GM21381 (cell line): ENCODE data around the gene SLC4A9.
A peak's percentile ranks its signal among the peaks of the same experiment; 100 is the strongest.

Experiments
- ATAC-seq: cut with Tn5 transposase; IDR thresholded peaks from one replicate; pipeline ENCODE4 v1.9.1; 2021; ENCODE audit warnings: mild to moderate bottlenecking, moderate library complexity; ENCODE audit not compliant: unreplicated experiment

SLC4A9 gene

DNA sequence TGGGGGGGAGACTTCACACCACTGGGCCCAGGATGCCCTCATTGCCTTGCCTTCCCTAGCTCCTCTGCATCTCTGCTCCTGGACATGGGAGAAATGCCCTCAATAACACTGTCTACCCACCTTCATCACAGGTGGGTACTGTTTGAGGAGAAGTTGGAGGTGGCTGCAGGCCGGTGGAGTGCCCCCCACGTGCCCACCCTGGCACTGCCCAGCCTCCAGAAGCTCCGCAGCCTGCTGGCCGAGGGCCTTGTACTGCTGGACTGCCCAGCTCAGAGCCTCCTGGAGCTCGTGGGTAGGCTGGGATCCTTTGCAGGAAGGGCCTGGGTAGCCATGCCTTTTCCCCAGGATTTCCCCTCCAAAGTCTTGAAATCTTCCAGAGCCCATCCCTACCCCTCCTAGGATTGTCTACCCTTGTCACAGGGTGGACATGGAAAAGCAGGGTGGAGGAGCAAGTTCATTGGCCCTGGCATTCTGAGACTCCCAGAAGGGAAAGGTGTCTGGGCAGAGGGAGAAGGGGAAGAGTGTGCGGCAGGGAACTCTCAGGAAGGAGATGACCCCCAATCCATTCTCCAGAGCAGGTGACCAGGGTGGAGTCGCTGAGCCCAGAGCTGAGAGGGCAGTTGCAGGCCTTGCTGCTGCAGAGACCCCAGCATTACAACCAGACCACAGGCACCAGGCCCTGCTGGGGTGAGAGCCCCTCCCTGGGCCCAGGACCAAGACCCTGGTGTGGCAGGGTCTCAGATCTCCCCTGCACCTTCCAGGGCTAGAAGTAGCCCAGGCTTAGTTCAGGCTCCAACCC, 886 bp downstream of the SLC4A9 start:
- no peak for ATAC-seq

DNA sequence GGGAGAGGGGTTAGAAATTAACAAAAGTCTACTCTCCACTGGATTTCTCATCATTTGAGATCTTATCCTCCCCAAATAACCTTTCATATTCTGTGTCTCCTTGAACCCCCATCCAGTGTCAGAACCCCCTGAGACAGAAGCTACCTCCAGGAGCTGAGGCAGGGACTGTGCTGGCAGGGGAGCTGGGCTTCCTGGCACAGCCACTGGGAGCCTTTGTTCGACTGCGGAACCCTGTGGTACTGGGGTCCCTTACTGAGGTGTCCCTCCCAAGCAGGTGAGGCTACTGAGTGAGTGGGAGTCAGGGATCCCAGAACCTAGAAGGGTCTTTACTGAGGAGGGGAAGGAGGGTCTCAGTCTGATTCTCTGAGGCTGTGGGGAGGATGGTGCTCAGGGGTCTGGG, 1.9 kb downstream of the SLC4A9 start:
- ATAC-seq, result no peak

GRCh38 chr5:140362311-140362710, 2.3 kb downstream of the SLC4A9 start:
- no peak for ATAC-seq

DNA sequence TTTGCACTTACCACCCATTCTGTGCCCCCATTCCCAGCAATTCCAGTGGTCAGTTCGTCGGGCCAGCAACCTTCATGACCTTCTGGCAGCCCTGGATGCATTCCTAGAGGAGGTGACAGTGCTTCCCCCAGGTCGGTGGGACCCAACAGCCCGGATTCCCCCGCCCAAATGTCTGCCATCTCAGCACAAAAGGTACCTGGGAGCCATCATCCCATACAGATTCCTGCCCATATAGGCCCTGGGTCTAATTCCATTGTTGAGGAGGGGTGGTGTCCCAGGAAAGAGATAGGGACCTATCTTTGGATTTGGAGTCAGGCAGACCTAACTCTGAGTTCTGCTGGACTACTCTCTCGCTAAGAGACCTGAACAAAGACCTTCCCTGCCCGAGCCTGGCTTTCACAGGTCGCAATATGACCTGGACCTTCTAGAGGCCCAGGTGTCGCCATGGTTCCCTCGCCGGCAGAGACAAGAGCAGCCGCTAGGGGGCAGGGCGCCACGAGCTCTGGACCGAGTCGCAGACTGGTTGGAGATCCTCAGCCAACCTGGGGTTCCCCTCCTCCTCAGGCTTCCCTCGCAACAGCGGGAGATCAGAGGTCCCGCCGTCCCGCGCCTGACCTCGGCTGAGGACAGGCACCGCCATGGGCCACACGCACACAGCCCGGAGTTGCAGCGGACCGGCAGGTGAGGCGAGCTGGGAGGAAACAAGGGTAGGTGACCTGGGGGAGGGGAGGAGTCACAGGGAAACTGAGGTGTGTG, 3.1 kb downstream of the SLC4A9 start:
- peak; percentile 89 for ATAC-seq

DNA sequence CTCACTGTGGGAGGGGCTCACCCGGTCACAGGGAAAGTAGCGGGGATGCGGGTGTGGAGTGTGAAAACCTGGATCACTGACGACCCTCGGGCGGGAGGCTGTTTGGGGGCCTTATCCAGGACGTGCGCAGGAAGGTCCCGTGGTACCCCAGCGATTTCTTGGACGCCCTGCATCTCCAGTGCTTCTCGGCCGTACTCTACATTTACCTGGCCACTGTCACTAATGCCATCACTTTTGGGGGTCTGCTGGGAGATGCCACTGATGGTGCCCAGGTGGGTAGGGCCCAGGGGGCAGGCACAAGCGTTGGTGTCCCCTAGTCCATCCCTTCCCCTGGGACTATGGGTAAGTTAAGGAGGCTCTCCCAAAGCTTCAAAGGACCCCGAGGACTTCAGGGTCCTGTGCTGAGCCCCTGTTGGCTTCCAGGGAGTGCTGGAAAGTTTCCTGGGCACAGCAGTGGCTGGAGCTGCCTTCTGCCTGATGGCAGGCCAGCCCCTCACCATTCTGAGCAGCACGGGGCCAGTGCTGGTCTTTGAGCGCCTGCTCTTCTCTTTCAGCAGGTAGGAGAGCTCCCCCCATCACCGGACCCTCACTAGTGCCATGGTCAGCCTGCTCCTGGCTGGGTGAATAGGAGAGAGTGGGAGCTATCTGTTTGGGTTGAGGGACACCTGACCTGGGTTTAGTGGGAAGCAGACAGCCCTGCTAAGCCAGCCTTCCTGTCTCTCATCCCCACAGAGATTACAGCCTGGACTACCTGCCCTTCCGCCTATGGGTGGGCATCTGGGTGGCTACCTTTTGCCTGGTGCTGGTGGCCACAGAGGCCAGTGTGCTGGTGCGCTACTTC, 3.9 kb downstream of the SLC4A9 start:
- ATAC-seq, result no peak

GRCh38 chr5:140364472-140364765, 4.4 kb downstream of the SLC4A9 start:
- no peak for ATAC-seq

DNA sequence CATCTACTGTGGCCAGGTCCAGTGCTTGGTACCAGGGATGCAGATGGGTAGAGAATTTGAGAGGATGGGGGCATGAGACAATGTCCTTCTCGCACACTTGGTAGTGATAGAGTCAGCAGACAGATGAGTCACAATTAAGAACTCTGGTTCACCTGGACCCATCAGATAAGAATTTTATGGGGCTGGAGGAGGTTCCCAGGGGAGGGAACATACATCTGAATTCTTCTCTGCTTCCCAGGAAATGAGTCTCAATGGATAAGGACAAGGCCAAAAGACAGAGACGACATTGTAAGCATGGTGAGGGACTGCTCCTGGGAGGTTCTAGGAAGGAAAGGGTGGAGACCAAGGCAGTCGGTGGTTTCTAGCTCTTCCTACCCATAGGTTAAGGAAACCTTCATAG, 5.3 kb downstream of the SLC4A9 start:
- no peak for ATAC-seq

DNA sequence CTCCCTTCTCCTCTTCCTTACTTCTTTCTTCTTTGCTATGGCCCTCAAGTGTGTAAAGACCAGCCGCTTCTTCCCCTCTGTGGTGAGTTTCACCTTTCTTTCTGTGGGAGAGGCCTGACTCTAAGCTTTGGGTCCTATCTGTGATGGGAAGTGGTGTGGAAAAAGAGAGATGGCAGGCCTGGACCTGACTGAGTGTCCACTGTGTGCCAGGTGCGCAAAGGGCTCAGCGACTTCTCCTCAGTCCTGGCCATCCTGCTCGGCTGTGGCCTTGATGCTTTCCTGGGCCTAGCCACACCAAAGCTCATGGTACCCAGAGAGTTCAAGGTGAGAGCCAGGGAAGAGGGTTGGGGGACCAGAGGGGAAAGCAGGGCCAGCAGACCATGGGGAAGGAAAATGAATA, 5.9 kb downstream of the SLC4A9 start:
- ATAC-seq, result no peak

GRCh38 chr5:140366589-140367255, 6.7 kb downstream of the SLC4A9 start:
- no peak for ATAC-seq

DNA sequence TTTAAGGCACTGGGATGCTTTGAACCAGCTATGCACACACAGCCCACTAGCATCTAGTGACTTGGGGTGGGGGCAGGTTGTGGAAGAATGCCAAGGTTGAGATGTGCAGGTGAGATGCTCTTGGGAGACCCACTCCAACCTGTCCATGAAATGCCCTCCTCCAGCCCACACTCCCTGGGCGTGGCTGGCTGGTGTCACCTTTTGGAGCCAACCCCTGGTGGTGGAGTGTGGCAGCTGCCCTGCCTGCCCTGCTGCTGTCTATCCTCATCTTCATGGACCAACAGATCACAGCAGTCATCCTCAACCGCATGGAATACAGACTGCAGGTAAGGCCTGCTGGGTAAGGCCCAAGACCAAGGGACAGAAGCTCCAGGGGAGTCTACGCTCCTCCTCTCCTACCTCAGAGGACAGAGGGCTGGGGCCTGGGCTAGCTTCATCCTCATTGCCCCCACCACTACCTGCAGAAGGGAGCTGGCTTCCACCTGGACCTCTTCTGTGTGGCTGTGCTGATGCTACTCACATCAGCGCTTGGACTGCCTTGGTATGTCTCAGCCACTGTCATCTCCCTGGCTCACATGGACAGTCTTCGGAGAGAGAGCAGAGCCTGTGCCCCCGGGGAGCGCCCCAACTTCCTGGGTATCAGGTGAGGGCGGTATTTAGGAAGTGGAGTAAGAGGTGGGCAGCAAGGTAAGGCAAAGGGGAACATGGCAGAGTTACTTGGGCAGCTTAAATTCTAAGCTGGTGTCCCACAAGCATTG, 7.4 kb downstream of the SLC4A9 start:
- ATAC-seq, result no peak

- no peak for ATAC-seq
These were observed 11.6 kb downstream of the SLC4A9 start for GRCh38 chr5:140371356-140372151.

- no peak for ATAC-seq
These were observed 13.0 kb downstream of the SLC4A9 start for GRCh38 chr5:140372971-140373487.

DNA sequence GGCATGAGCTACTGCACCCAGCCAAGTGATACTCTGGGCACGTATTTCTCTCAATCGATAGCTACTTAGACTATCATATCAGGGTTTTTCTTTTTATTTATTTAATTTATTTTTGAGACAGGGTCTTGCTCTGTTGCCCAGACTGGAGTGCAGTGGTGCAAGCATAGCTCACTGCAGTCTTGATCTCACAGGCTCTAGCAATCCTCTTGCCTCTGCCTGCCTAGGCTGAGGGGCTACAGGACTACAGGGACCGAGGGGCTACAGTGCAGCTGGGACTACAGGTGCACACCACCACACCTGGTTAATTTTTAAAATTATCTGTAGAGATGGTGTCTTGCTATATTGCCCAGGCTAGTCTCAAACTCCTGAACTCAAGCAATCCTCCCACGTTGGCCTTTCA, 21.4 kb downstream of the SLC4A9 start:
- ATAC-seq, result no peak

GRCh38 chr5:140381972-140382371, 22.0 kb downstream of the SLC4A9 start:
- no peak for ATAC-seq

DNA sequence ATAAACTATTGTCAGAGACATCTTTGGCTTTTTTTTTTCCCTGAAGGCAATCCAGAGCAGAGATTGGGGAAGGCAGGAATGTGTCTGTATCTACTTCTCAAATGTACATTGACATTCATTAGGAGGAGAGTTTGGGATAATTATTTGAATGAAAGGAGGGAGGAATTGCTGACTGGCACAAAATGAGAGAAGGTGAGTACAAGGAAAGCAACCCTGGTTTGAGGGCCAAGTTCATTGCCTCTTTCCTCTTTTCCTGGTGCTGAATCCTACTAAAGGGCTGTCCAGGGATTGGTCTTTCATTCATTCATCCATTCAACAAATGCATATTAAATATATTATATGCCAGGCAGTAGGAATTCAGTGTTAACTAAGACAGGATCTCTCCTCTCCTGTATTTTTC, 22.9 kb downstream of the SLC4A9 start:
- ATAC-seq, result no peak

GRCh38 chr5:140383300-140383699, 23.3 kb downstream of the SLC4A9 start:
- no peak for ATAC-seq

- no peak for ATAC-seq
These were observed 28.1 kb downstream of the SLC4A9 start for GRCh38 chr5:140388052-140388451.

GRCh38 chr5:140391312-140391711, 31.3 kb downstream of the SLC4A9 start:
- no peak for ATAC-seq

GRCh38 chr5:140391732-140392131, 31.7 kb downstream of the SLC4A9 start:
- ATAC-seq, result no peak
